Measurements from ENCODE around the gene ZNF521.

Gene ZNF521

DNA sequence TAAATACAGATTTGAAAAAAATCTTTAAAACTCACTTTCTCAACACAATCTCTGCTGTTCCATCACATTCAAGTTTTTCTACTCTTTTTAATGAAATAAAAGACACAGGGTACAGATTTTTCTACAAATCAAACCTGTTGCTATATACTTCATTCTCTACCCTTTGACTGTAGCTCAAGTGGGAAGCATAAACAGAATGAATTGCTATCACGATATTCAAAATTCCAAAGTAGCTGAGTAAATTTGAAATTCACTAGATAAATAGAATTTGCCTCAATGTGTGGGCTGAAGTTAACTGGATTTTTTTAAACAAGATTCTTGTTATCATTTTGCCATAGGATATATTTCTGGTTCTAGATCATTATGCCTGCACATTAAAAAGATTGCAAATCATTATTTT is 185.9 kb downstream of the ZNF521 start:
- DNase-seq: no peak

DNA sequence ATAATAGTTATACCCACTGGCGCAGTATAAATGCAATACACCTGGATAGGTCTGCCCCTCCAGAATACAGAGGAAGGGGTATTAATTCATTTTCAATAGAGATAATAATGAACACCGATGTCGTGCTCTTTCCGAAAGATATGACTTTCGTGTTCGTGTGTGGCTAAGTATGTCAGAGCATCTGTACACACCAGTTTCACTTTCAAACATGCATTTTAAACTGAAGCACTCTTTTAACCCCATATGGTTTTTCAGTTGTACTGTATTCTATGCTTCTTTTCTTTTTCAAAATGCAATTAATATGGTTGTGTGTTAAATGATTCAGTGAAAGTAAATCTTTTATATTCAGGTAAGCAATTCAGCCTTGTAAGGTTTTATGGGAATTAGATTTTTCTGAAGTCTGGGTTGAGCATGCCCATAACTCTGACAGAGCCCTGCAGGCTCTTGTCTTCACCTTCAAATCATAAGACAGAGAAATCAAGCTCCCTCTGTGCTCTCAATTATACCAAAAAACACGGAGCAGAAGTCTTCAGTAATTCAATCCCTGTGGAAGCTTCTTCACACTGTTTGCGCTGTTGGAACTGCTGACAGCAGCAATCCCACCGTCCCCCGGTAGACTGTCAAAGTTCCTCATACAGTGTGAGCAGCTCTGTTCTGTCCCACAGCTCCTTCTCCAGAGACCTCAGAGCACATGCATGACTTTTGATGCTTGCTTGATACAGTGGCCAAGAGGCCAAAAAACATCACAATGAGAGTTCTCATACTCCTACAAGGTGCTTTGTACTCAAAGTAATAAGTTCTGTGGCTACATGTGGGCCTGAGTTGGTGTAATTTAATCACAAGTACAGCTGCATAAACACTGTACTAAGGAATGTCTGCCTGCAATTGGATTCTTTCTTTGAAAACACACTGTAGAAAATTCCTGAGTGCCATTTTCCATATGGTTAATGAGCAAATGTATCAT is 186.8 kb downstream of the ZNF521 start:
- DNase-seq: no peak

DNA sequence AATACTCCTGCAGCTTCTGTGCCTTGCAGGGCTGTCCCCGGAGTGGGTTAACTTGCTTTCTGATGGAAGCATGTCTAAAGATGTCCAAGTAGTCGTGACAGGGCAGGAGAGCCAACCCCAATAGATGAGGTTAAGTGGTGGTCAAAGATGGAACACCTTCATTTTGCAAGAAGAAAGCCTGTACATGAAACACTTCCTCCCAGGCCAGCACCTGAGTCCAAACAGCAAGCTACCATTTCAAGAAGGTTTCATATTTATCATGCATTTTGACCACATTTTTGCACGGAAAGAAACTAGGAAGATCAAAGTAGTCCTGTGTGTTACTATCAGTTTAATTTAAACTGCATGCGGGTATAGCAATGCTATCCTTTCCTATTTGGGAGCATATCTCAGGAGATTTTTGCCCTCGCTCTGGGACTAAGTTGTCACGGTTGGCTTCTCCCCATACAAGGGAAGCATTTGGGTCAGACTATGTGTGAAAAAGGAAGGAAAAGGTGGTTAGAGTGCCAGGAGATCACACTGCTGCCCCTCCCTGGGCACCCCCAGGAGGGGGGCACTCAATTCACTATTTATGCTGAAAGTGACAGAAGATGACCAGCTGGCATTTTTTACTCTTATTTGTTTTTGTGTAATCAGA is 187.6 kb downstream of the ZNF521 start:
- no peak for DNase-seq

DNA sequence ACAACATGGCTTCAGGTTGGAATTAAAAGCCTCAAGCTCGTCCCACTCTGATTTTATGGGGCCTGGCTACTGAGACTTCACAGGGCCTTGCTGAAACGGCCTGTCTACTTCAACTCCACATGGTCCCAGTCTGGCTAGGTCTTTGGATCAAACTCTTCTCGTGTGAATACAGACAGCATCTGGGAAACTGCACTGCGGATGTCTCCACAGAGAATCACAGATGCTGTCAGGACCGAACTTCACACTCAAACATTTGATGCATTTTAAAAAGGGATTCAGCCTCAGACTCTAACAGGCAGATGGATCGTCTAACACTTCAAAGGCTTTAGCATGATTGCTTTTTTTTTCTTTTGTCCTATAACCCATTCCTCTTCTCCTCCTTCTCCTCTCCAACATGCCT is 198.5 kb downstream of the ZNF521 start:
- no peak for DNase-seq

DNA sequence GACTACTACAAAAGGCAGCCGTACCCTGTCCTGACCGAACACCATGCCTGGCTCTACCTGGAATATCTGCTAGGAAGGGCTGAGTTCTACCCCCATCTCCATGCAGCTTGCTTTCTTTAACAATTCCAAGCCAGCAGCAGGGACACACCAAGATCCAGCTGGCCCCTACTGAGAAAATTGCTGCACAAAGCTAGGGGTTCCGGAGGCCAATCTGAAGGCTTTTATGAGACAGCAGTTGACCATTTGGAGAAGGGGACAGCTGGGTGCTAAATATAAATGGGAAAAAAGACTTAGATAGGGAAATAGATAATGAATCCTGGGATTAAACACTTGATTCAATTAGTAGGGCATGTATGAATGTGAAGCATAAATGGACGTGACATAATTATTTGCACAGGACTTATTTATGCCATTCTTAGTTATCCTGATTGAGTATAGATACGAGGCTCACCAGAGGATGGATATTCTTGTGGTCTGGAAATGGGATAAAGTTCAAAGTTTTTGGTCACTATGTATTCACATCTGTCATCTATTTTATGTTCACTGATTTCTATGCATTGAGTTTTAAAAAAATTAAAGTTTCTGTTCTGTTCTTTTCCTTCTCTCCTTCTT is 204.0 kb downstream of the ZNF521 start:
- no peak for DNase-seq

DNA sequence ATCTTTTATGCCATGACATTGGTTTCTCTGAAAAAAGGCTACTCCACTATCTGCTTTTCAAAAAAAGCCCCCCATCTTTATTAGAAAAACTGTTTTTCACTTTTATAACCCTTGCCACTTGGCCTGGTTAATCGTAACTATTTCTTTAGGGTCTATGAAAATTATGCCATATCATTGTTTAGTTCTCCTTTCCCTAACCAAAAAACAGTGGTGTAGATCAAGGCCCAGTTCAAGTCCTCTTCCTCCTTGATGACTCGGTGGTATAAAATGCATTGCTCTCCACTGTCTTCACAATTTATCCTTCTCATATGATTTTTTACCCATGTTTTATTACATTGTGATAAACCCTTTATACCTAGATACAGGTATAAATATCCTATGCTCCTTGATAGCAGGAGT is 205.5 kb downstream of the ZNF521 start:
- no peak for DNase-seq

DNA sequence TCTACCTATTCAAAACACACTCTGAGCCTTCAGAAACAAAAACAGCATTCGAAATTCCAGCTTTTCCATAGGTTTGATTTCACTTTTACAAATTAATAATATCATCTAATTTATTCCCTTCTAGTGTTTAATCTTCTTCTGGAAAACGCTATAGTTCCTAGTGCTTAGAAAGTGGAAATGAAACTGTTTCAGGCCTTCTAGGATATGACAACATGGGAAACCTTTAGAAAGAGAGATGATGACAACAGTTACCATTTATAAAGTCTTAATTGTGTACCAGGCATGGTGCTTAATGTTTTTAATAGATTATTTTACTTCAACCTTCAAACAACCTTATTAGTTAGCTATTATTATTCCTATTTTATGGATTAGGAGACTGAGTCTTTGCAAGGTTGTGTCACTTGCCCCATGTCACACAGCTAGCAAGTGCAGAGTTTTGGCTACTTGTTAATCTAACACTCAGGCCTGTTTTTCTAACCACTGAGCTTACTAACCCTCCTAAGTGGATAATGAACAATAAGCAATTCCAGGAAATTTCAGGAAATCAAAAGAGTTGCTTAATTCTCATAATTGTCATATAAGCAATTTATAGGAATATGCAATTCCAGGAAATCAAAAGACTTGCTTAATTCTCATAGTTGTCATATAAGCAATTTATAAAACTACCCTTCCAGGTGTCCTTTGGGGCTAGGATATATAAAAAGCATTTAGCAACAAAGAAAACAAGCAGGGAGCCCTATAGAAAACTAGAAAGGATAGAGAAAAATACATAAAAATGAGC is 206.0 kb downstream of the ZNF521 start:
- no peak for DNase-seq

DNA sequence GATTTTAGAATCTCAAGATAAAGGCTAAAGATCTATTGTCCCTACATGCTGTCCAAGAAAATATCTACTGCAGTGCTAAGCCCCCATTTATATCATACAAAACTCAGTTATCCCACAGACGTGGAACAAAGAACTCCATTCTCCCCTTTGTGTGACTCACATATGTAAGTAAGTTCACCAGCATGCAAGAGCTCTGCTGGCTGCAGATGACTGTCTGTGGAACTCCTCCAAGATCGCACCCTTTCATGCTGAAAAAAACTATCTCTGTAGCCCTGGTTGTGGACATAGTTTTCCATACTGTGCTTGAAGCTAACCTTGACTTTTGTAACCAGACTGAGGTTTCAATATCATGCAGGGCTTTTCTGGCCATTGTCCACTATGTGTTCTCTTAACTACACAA is 207.1 kb downstream of the ZNF521 start:
- peak; percentile 13 to 49 for DNase-seq

DNA sequence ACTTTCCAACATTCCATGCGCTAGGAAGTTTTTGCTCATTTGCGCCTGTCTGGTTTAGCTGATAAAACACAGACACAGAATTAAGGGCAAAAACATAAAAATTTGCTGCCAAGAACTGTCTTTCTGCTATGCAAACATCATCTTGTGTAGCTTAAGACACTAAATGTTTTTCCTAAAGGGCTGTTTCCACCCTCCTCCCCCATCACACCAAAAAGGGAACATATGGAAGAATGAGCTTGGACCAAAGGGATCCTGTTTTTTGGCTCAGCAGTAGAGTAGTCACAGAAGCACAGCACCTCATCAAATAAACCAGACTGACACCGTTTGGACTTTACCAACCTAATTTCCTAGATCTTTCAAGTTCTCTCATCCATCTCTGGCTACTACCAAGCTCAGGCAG is 210.1 kb downstream of the ZNF521 start:
- DNase-seq: peak; percentile 50 to 64

DNA sequence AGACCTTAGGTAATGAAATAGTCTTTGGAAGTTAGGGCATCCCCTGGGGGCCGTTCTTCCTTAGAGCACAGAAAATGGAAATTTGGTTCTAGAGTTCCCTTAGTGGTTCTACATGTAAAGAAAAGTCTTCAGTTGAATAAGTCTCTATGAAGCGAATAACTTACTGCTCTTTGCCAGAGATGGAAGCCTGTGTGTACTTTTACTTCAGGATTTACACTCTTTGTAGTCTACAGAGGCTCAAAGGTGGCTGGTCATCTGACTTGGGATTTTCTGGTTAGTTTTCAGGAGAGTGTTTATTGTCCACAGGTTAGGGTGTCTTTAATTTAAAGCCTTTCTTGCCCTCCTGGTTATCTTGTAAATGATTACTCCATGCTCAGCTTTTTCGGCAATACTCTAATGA is 210.6 kb downstream of the ZNF521 start:
- no peak for DNase-seq

DNA sequence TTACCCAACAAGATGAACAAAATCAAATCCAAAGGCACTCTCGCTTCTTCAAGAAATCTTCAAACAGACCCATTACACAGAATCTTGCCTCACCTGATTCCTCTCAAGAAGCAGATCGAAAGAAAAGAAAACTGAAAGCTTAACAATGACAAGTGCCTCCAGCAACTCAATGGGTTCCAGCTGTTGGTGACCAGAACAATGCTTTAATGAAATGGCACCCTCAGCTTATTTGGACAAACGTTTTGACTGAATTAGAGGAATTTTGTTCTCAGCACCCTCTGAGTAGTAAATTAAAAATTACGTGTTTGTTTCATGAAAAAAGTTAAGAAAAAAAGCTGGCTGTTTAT is 211.0 kb downstream of the ZNF521 start:
- no peak for DNase-seq

DNA sequence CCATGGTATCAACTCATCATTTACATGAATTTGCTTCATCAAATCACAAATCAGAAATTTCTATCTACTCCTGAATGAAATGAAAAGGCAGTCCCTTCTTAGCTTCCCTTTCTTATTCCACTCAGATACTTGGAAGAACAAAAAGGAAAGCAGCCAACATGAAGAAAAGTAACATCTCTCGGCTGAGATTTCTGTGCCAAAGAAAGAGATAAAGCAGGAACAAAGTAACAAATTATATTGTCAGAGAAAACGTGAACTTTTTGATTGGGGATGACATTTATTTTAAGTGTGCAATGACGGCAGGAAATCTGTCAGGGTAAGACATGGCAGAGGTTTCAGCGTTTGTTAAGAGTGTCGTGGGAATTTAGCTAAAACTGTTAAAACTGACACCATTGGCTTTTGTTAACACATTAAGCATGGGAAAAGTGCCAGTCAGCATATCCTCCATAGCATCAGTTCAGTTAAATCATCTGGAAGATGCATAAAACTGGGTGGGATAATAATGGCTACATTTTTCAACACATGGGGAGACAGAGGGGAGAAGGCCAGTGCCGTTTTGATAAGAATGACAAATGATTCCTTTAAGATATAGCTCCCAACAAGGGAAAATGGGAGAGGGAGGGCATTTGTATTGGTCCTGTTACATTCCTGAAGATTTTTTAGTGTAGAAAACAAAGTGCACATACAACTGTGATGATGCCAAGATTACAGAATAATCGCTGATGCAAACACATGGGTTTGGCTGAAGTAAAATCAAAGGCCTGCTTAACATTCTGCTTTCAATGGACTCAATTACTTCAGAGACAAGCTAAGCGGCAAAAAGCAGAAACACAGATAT is 211.6 kb downstream of the ZNF521 start:
- DNase-seq: peak in 1 of 2 experiments; percentile 17

DNA sequence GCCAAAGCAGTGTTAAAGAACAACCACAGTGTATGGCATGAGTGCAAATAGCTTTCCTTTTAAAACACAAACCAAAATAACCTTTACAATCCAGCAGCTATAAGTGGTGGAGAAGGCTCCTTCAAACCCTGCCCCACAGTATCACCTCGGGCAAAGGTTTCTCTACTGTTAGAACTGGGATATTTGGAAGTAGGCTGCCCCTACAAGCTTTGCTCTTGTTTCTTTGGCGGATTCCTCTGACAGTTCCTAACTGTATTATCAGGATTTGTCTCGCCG is 214.8 kb downstream of the ZNF521 start:
- DNase-seq: no peak

DNA sequence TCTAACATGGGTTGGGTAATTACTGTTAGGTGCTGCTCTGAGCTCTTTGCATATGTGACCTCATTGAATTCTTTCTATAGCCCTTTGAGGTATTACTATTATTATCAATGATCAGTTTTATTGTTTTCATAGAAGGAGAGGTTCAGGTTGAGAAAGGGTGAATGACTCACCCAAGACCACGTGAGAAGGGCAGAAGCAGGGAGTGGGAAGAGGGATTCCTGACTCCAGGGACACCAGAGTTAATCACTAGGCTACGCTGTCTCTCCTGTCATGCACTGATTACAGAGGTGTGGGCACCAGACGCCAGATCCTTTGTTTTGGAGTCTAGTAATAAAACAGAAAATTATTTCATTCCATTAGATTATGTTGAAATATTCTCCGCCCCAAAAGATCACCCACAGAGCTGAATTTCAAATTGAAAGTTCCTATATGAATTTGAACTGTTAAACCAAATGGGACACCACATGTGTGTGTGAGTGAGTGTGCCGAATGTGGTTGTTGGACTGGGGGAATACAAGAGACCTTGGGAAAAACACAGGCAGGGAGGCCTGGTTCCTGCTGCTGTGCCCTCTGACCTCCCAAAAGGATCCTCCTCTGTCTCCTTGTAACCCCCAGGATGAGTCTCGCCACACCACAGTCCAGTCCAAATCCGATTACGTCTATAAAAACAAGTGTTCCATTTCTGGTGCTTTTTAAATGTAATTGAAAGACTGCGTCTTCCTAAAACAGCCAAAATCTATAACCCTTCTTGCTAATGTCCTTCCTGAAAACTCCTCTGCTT is 215.4 kb downstream of the ZNF521 start:
- no peak for DNase-seq

DNA sequence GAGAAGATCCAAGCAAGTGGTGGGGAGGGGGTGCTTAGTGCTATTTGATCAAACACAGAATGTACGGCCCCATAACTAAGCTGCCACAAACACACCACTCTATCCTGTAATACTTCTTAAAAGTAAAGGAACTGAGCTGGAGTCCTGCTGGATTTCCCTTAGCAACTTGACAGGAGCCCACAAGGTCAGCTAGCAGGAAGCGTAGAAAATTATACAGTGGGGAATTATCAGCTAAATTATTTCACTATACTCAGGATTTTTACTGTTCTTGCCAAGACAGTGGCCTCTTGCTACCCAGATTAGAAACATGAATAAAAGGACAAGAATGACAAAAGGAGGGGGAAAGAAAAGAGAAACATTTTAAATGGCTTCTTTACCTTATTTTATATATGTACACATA is 217.1 kb downstream of the ZNF521 start:
- DNase-seq: no peak

DNA sequence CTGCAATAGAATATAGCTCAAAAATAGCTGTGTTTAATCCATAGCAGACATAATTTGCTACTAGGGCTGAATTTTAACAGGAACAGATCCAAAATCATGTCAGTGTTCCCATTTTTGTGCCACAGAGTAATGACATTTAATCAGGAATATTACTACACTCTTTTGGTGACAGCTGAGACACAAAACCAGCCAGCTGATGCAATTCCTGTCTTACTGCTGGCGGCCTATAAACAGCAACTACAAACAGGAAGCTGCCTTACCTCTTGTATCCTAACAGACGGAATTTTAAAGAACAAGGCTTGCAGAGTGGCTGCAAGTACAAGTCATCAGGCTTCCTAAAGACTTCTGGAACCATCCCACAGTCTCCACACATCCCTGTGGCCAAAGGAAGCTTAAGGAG is 218.1 kb downstream of the ZNF521 start:
- DNase-seq: no peak

DNA sequence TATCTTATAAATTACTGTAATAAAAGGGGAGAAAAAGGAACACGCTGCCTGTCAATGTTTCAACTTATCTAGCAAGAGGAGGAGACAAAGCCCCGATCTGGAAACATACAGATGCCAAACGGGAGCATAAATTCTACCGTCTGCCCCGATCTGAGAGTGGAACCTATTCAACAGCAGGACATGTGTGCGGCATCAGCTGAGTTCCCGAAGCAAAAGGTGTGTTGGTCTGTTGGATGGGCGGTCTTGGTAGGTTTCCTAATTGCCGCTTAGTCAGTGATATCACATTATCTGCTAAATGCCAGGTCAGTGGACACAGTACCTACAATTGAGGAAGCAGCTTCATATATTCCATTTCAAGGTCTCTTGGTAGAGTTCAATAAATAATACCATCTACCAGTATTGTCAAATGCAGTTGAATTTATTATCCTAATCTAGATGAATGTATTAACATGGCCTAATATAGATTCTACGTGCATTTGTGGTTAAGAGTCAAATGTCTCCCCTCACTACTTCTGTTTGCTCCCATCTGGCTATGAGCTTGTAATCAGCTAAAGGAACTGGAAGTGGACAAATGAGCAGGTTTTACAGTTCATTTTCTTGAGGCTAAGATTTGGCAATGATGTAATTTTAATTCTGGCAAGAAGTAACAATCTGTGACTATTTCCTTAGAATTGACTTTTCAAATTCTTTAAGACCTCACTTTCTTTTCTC is 219.0 kb downstream of the ZNF521 start:
- DNase-seq: no peak

DNA sequence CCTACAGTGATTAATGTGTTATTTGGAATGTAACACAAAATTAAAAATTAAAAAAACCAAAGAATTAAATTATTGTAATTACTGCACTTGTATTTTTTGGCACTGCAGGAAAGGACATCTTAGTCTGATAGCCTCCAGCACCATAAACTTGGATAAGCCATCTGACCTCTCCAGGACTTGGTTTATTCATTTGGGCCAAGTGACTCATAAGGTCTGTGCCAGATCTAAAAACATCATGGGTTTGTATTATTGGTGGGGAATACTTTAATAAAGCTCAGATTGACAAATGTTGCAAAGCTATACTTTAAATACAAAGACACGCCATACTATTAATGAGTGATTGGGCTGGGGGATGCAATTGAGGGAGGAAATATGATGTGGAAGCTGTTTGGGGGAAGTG is 225.2 kb downstream of the ZNF521 start:
- no peak for DNase-seq

DNA sequence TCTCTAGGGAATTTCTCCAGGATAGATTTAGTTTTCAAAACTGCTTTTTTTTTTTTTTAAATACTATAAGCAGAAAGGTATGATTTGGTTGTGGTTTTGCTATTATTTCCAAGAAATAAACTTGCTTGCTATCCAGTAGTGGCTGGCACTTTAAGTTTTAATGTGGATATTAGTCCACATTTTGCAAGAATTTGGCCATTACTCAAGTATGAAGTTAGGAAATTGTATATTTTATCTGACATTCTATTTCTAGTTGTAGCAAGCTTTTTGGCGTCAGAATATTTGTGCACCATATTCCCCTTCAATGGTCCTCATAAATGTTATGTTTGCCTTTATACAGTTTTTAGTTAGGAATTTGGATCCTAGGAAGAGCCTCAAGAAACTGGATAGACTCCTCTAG is 226.3 kb downstream of the ZNF521 start:
- no peak for DNase-seq

DNA sequence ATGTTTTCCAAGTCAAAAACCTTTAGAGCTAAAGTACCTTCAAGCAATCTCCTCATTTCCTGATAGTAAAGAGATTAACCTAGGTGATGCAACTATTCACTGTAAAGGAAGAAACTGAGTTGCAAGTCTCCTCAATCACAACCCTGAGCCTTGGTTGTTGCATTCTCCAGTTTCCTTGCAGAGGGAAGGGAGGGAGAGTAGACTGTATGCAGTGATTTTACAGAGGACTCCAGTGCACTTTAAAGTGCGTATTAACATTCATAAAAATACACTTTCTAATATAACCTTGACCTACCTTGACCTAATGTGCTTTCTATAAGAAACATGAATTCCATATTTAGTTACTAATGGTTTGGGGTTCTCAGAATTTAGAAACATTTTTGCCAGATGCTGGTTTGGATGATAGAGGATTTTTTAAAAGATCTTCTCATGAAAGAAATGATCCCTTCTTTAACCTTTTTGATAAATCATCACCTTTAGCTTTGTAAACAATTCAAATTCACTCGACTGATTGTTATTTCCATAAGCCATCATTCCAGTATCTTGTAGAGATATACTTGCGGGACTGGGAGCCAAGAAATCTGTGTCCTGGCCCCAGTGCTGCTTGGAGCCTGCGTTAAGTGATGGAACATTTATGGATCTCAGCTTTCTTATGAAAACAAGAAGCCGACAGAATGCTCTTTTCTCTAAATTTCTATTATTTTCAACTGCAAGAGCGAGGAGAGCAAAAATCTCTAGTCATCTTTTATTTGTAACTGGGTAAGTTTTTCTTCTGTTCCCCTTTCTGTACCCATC is 228.3 kb downstream of the ZNF521 start:
- DNase-seq: no peak
